Hematopoietic multipotent progenitor cell treated with erythropoietin and hydrocortisone succinate and interleukin-3 and kit ligand, for 4 days (in vitro differentiated cells): ENCODE data around the gene AGO3.
"Not testable (repeated sequence)": the region's sequence is repeated elsewhere in the genome, so short reads cannot be mapped to it uniquely, and the experiment has no call there.

Source experiments
- DNase-seq: peaks from one replicate; pipeline ENCODE4 v3.0.0-alpha.2; 2015

The AGO3 gene

GRCh38 chr1:35930593-35931445 lies at the start of gene AGO3:
Gene AGO3 (plus strand): TSS chr1:35931105. CDS start chr1:35931427, 322 bp downstream.
- DNase-seq, result peak; percentile 97

GRCh38 chr1:35881850-35882273 lies 49.0 kb upstream of the AGO3 start:
- DNase-seq, result peak; percentile 83

GRCh38 chr1:35882586-35882944 lies 48.3 kb upstream of the AGO3 start:
- DNase-seq, result peak; percentile 30

GRCh38 chr1:35882945-35883634 lies 47.8 kb upstream of the AGO3 start, which contains the start of gene AGO1:
Gene AGO1 (plus strand): TSS chr1:35883209. CDS start chr1:35883422, 213 bp downstream.
- DNase-seq, result peak; percentile 97

- DNase-seq, result peak; percentile 64
These were observed 47.2 kb upstream of the AGO3 start for GRCh38 chr1:35883635-35884101.

GRCh38 chr1:35884934-35885333 lies 46.0 kb upstream of the AGO3 start:
- no peak for DNase-seq

GRCh38 chr1:35885961-35886558 lies 44.8 kb upstream of the AGO3 start:
- DNase-seq, result peak; percentile 39

- DNase-seq, result peak; percentile 71
These were observed 44.1 kb upstream of the AGO3 start for GRCh38 chr1:35886577-35887431.

- DNase-seq, result no peak
These were observed 43.4 kb upstream of the AGO3 start for GRCh38 chr1:35887508-35887907.

GRCh38 chr1:35888255-35888654 lies 42.6 kb upstream of the AGO3 start:
- no peak for DNase-seq

GRCh38 chr1:35888981-35889380 lies 41.9 kb upstream of the AGO3 start:
- DNase-seq, result not testable (repeated sequence)

GRCh38 chr1:35893051-35893879 lies 37.6 kb upstream of the AGO3 start:
- no peak for DNase-seq

- peak; percentile 86 for DNase-seq
These were observed 36.7 kb upstream of the AGO3 start for GRCh38 chr1:35894183-35894582.

GRCh38 chr1:35894656-35895055 lies 36.2 kb upstream of the AGO3 start:
- DNase-seq, result no peak

GRCh38 chr1:35899941-35900340 lies 31.0 kb upstream of the AGO3 start:
- peak; percentile 16 for DNase-seq

- no peak for DNase-seq
These were observed 29.7 kb upstream of the AGO3 start for GRCh38 chr1:35901235-35901634.

- no peak for DNase-seq
These were observed 28.2 kb upstream of the AGO3 start for GRCh38 chr1:35902671-35903070.

GRCh38 chr1:35914717-35915116 lies 16.2 kb upstream of the AGO3 start:
- DNase-seq, result no peak

- no peak for DNase-seq
These were observed 15.2 kb upstream of the AGO3 start for GRCh38 chr1:35915693-35916092.

- DNase-seq, result no peak
These were observed 7.1 kb upstream of the AGO3 start for GRCh38 chr1:35923791-35924221.

GRCh38 chr1:35924838-35925237 lies 6.1 kb upstream of the AGO3 start:
- no peak for DNase-seq

GRCh38 chr1:35925741-35926140 lies 5.2 kb upstream of the AGO3 start:
- no peak for DNase-seq
